ENCODE data around the gene BCAR1.

GRCh38 chr16:75249441-75249840 is 2.0 kb downstream of the BCAR1 start:
- TF ChIP-seq GATA3 (IDR thresholded peaks at IDR 0.05; ENCODE audit: low read depth, low read length) (no peak), GATA2 (IDR thresholded peaks at IDR 0.05; ENCODE audit: low read depth, low read length) (no peak)
